Measurements from ENCODE around the gene SDHAF4.
"Not testable (repeated sequence)": the region's sequence is repeated elsewhere in the genome, so short reads cannot be mapped to it uniquely, and the experiment has no call there.

The SDHAF4 gene

DNA sequence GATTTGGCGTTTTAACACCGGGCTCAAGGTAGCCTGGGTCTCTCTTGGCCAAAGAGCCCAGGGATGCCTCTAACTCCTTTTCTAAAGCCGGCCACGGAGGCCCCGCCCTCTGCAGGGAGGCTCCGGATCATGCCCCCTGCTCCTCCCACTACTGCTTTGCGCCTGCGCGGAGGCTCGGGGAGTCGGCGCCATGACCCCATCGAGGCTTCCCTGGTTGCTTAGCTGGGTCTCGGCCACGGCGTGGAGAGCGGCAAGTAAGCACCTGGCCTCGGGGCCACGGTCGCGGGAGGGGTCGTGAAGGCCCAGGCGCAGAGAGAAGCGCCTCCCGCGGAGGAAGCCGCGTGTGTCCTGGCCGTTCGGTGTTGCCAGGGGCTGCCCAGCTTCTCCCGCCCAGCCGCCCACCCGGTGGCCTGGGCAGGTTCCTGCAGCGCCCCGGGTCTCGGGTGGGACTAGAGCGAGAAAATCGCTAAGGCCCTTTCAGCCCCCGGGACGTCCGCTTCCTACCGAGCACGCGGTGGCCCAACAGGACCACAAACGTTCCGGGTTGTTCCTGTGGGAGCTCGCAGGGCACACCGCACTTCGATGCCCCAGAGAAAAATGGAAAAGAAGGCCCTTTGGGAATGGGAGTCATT lies at the start of gene SDHAF4:
Gene SDHAF4, plus strand, starts transcription at position 180 of the 632 bp plus-strand sequence. Its CDS starts 11 bp downstream, at position 191.
- peak; percentile 94 for TF ChIP-seq POLR2A (IDR thresholded peaks at IDR 0.05; ENCODE audit: low read depth, low read length)
- DNase-seq (ENCODE audit: insufficient read length, low spot score): peak; percentile 85
- peak; percentile 94 for FAIRE-seq

- no peak for TF ChIP-seq POLR2A (IDR thresholded peaks at IDR 0.05; ENCODE audit: low read depth, low read length)
- DNase-seq (ENCODE audit: insufficient read length, low spot score) (no peak), FAIRE-seq (no peak)
These were observed 48.0 kb upstream of the SDHAF4 start for GRCh38 chr6:70518723-70519122.

DNA sequence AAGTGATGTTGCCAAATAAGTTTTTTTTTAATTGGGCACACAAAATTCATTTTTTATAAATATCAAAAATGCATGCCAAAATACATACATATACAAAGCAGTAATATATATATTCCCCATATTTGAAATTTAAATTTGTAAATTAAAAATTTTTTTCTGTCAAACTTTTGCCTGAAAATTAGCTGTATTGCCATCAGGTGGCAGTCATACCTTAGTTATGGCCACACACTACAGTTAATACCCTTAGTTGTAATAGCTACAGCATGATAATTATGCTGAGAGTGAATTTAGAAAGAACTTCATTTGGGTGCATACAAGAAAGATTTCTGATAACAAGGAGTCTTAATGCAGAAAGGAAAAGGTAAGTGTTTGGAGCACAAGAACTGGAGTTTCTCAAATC lies 46.2 kb upstream of the SDHAF4 start:
- no peak for FAIRE-seq
- no peak for TF ChIP-seq POLR2A (IDR thresholded peaks at IDR 0.05; ENCODE audit: low read depth, low read length)
- no peak for DNase-seq (ENCODE audit: insufficient read length, low spot score)

DNA sequence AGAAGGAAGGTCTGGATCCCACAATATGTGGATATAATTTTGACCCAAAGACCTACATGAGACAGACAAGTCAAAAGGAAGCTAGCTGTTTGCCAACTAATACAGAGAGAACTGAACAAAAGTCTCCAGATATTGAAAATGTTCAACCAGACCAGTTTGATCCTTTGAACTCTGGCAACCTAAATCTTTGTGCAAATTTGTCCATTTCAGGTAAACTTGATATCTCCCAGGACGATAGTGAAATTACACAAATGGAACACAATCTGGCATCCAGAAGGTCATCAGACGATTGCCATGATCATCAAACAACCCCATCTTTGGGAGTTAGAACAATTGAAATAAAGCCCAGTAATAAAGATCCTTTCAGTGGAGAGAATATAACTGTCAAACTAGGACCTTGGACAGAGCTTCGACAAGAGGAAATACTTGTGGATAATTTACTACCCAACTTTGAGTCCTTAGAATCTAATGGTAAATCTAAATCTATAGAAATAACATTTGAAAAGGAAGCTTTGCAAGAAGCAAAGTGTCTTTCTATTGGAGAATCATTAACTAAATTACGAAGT lies 41.9 kb upstream of the SDHAF4 start:
- no peak for FAIRE-seq

GRCh38 chr6:70527071-70527737 lies 39.5 kb upstream of the SDHAF4 start:
- no peak for TF ChIP-seq POLR2A (IDR thresholded peaks at IDR 0.05; ENCODE audit: low read depth, low read length)
- no peak for FAIRE-seq
- DNase-seq (ENCODE audit: insufficient read length, low spot score): no peak

More for the DNA sequence above, 41.9 kb upstream of the SDHAF4 start:
- no peak for DNase-seq (ENCODE audit: insufficient read length, low spot score)
- TF ChIP-seq POLR2A (IDR thresholded peaks at IDR 0.05; ENCODE audit: low read depth, low read length): no peak

DNA sequence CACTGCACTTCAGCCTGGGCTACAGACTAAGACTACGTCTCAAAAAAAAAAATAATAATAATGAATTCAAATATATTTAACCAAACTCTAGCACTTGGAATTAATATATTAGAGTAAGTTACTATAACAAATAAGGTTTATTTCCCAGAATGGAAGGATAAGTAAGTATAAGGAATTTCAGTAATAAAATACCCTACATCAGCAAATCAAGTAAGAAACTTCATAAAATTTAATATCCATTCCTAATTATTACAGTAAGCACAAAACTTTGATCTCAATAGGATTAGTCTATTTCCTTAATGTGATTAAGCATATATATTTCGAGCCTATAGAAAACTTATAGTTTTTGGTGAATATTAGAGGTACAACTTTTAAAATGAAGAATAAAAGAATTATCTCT lies 36.7 kb upstream of the SDHAF4 start:
- FAIRE-seq: no peak
- DNase-seq (ENCODE audit: insufficient read length, low spot score): no peak
- no peak for TF ChIP-seq POLR2A (IDR thresholded peaks at IDR 0.05; ENCODE audit: low read depth, low read length)

GRCh38 chr6:70531133-70531532 lies 35.6 kb upstream of the SDHAF4 start:
- FAIRE-seq: no peak
- no peak for DNase-seq (ENCODE audit: insufficient read length, low spot score)
- TF ChIP-seq POLR2A (IDR thresholded peaks at IDR 0.05; ENCODE audit: low read depth, low read length): no peak

DNA sequence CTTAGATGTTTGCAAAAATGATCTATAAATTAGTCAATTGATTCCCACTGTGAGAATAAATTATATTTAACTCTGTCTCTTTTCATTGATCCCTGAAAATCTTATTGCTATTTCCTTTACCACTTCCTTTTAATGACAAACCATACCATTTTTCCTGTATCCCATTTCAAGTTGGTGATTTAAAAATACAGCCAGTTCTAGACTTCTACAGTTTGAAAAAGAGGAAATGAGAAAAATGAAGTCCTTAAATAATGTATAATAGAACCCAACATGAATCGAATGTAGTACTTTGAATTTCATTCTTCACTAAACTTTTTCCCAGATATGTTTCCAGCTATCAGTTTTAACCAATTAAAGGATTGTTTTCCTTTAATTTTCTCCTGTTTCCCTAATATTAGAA lies 29.5 kb upstream of the SDHAF4 start:
- FAIRE-seq: no peak
- no peak for DNase-seq (ENCODE audit: insufficient read length, low spot score)
- TF ChIP-seq POLR2A (IDR thresholded peaks at IDR 0.05; ENCODE audit: low read depth, low read length): no peak

DNA sequence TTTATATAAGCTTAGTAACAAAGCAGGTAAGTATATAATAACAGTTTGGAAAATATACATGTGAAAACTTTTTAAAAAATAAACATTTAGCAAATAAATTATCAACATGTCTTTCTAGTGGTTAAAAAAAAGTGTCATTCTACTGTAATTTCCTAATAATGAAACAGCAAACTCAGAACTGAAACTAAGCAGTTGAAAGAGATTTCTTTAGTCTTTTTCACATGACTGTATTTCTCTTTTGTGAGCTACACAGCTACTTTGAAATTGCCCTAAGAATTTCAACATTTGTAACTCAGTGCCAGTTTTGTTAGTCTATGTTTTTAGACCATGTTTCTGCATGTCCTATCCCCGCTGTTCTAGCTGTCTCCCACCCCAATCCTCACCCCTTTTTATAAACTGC lies 28.4 kb upstream of the SDHAF4 start:
- FAIRE-seq: no peak
- TF ChIP-seq POLR2A (IDR thresholded peaks at IDR 0.05; ENCODE audit: low read depth, low read length): no peak
- DNase-seq (ENCODE audit: insufficient read length, low spot score): no peak

GRCh38 chr6:70547313-70547712 lies 19.4 kb upstream of the SDHAF4 start:
- no peak for DNase-seq (ENCODE audit: insufficient read length, low spot score)
- no peak for TF ChIP-seq POLR2A (IDR thresholded peaks at IDR 0.05; ENCODE audit: low read depth, low read length)
- FAIRE-seq: peak; percentile 84

GRCh38 chr6:70547905-70548304 lies 18.8 kb upstream of the SDHAF4 start:
- DNase-seq (ENCODE audit: insufficient read length, low spot score) (no peak), FAIRE-seq (no peak)
- no peak for TF ChIP-seq POLR2A (IDR thresholded peaks at IDR 0.05; ENCODE audit: low read depth, low read length)

- FAIRE-seq (no peak), DNase-seq (ENCODE audit: insufficient read length, low spot score) (no peak)
- no peak for TF ChIP-seq POLR2A (IDR thresholded peaks at IDR 0.05; ENCODE audit: low read depth, low read length)
These were observed 17.4 kb upstream of the SDHAF4 start for GRCh38 chr6:70549327-70549726.

DNA sequence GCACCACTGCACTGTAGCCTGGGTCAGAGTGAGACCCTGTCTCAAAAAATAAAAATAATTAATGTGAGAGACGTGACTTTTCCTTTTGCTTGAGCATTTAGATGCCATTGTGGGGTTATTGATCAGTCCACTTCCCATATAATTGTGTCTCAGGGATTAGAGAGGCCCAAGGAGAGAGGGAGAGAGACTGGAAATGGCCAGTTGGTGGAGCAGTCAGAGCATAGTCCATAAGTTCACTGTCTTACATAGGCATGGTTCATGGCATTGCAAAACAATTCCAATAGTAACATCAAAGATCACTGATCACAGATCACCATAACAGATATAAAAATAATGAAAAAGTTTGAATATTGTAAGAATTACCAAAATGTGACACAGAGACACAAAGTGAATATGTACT lies 15.2 kb upstream of the SDHAF4 start:
- FAIRE-seq: peak; percentile 15
- DNase-seq (ENCODE audit: insufficient read length, low spot score): no peak
- TF ChIP-seq POLR2A (IDR thresholded peaks at IDR 0.05; ENCODE audit: low read depth, low read length): no peak

DNA sequence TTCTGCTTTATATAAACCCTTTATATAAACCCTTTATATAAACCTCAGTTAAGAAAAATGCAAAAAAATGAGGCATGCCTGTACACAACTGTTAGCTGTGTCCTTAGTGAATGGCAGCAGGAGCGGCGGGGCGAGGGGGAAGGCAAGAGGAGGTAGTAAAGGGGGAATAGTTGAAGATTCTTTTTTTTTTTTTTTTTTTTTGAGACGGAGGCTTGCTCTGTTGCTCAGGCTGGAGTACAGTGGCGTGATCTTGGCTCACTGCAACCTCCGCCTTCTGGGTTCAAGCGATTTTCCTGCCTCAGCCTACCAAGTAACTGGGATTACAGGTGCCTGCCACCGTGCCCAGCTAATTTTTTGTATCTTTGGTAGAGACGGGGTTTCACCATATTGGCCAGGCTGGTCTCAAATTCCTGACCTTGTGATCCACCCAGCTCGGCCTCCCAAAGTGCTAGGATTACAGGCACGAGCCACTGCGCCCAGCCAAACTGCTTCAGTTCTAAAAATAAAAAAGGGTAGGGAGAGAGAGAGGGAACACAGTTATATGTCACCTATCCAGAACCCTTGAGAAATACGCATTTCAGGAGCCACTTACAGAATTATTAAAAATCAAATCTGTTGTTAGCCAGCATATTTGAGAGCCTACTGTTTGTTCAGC lies 14.3 kb upstream of the SDHAF4 start:
- not testable (repeated sequence) for FAIRE-seq; DNase-seq (ENCODE audit: insufficient read length, low spot score)

Data from H54 (cell line).